Chondrocyte (in vitro differentiated cells): Measurements from ENCODE around the gene MBD1. TPM values are rescaled to one million over a fixed set of nuclear protein-coding genes. Genes with fewer than 3 reads are reported as not detected.

Experiments used
- DNase-seq: peaks from one replicate; pipeline ENCODE4 v3.0.0; 2021; ENCODE audit warnings: mixed read lengths, low spot score
- H3K27ac Mint-ChIP-seq: one replicate; pipeline ENCODE4 v1.8.0; 2021; ENCODE audit warnings: mild to moderate bottlenecking, moderate library complexity, mixed read lengths; ENCODE audit not compliant: unreplicated experiment
- H3K27me3 Mint-ChIP-seq: 2 replicates; pipeline ENCODE4 v1.8.0; 2021; ENCODE audit warnings: low read depth, mixed read lengths
- H3K36me3 Mint-ChIP-seq: 2 replicates; pipeline ENCODE4 v1.8.0; 2021; ENCODE audit warnings: low read depth, mixed read lengths
- H3K4me1 Mint-ChIP-seq: 2 replicates; pipeline ENCODE4 v1.8.0; 2021; ENCODE audit warnings: low read depth, mild to moderate bottlenecking, mixed read lengths
- H3K4me3 Mint-ChIP-seq: one replicate; pipeline ENCODE4 v1.8.0; 2021; ENCODE audit warnings: mild to moderate bottlenecking, moderate library complexity, mixed read lengths; ENCODE audit not compliant: unreplicated experiment
- H3K9me3 Mint-ChIP-seq: 2 replicates; pipeline ENCODE4 v1.8.0; 2021; ENCODE audit warnings: low read depth, mixed read lengths
- total RNA-seq: library from RNA; stranded (reverse); gene quantifications from 3 replicates; pipeline ENCODE4 v1.2.1, GENCODE V29; 2021
- TF ChIP-seq, protein P1 (sequence below): fragments of 200-600 bp; sonication (generic); IDR thresholded peaks from 2 replicates; pipeline ENCODE4 v1.5.0; 2021; ENCODE audit warnings: antibody characterized with exemption, mild to moderate bottlenecking, moderate library complexity

The MBD1 gene
- total RNA-seq, 1 donor from 2014 or later = 62.0 TPM

DNA sequence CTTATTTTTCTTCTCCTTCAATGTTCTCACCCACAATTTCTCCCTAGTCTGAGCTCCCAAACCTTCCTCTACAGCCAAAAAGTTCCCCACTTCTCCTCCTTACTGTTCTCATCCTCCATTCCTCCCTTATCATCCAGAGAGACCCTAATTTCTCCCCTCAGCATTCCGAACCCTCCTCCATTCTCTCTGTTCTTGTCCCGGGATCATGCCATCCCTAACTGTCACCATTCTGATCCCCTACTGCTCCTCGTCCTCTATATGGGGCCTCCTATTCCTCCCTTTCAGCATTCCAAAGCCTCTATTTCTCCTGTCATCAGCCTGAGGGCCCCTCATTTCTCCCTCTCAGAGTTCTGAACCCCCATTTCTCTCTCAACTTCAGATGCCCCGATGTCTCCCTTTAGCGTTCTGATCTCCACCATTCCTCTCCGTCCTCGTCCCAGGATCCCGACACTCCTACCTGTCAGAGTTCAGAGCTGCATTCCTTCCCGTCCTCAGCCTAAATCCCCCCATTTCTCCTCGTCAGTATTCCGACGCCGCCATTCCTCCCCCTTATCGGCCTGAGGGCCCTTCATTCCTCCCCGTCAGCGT lies 522 bp downstream of the MBD1 start:
- H3K27me3 Mint-ChIP-seq = no peaks in the 10 kb centered on the region
- peak overlapping the region; percentile 83 for H3K27ac Mint-ChIP-seq
- DNase-seq = no peak
- H3K4me1 Mint-ChIP-seq = peaks cover 43% of the 10 kb centered on the region
- TF ChIP-seq, protein P1, sequence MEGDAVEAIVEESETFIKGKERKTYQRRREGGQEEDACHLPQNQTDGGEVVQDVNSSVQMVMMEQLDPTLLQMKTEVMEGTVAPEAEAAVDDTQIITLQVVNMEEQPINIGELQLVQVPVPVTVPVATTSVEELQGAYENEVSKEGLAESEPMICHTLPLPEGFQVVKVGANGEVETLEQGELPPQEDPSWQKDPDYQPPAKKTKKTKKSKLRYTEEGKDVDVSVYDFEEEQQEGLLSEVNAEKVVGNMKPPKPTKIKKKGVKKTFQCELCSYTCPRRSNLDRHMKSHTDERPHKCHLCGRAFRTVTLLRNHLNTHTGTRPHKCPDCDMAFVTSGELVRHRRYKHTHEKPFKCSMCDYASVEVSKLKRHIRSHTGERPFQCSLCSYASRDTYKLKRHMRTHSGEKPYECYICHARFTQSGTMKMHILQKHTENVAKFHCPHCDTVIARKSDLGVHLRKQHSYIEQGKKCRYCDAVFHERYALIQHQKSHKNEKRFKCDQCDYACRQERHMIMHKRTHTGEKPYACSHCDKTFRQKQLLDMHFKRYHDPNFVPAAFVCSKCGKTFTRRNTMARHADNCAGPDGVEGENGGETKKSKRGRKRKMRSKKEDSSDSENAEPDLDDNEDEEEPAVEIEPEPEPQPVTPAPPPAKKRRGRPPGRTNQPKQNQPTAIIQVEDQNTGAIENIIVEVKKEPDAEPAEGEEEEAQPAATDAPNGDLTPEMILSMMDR = no peak
- peaks cover 27% of the 10 kb centered on the region for H3K36me3 Mint-ChIP-seq
- H3K4me3 Mint-ChIP-seq = peak overlapping the region; percentile 95
- H3K9me3 Mint-ChIP-seq = no peaks in the 10 kb centered on the region

GRCh38 chr18:50279752-50280151 lies 1.6 kb downstream of the MBD1 start:
- Mint-ChIP-seq H3K9me3 (no peaks in the 10 kb centered on the region), H3K27ac (peak overlapping the region; percentile 83), H3K36me3 (peaks cover 34% of the 10 kb centered on the region), H3K4me3 (peak overlapping the region; percentile 95), H3K4me1 (peaks cover 43% of the 10 kb centered on the region), H3K27me3 (no peaks in the 10 kb centered on the region)
- no peak for DNase-seq
- TF ChIP-seq, protein P1 = no peak

- no peak overlapping the region for H3K4me3 Mint-ChIP-seq
These were observed 3.4 kb downstream of the MBD1 start for GRCh38 chr18:50277942-50278341.

DNA sequence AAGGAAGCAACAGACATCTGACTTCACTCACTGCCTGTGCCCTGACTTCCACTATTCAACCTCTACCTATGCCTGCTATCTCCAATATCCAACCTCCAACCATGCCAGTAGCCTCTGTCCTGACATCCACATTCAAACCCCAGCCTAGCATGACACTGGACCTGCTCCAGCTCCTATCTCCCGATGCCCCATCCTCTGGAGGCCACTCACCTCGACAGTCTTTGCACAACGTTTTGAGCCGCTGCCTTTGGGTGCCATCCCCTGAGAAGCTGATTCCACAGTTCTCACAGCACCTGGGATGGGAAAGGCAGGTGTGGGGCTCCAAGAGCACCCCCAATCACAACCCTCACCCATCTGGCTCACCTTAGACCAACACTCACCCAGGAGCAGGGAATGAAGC lies 4.9 kb downstream of the MBD1 start:
- TF ChIP-seq, protein P1 = no peak
- no peak overlapping the region for H3K4me3 Mint-ChIP-seq
- no peak for DNase-seq
- peaks cover 45% of the 10 kb centered on the region for H3K36me3 Mint-ChIP-seq
- H3K4me1 Mint-ChIP-seq = peaks cover 30% of the 10 kb centered on the region
- H3K27me3 Mint-ChIP-seq = no peaks in the 10 kb centered on the region
- H3K27ac Mint-ChIP-seq = no peak overlapping the region
- no peaks in the 10 kb centered on the region for H3K9me3 Mint-ChIP-seq

More at GRCh38 chr18:50277942-50278341, 3.4 kb downstream of the MBD1 start:
- Mint-ChIP-seq H3K4me1 (peaks cover 37% of the 10 kb centered on the region), H3K27me3 (no peaks in the 10 kb centered on the region), H3K9me3 (no peaks in the 10 kb centered on the region), H3K36me3 (peaks cover 35% of the 10 kb centered on the region), H3K27ac (peak overlapping the region; percentile 6)
- TF ChIP-seq, protein P1 = no peak
- no peak for DNase-seq

GRCh38 chr18:50275503-50276036 lies 5.8 kb downstream of the MBD1 start:
- DNase-seq = no peak

More at GRCh38 chr18:50275503-50276036, 5.8 kb downstream of the MBD1 start:
- H3K27ac Mint-ChIP-seq = no peak overlapping the region
- H3K4me3 Mint-ChIP-seq = no peak overlapping the region
- H3K27me3 Mint-ChIP-seq = no peaks in the 10 kb centered on the region
- TF ChIP-seq, protein P1 = no peak
- H3K9me3 Mint-ChIP-seq = no peaks in the 10 kb centered on the region
- H3K36me3 Mint-ChIP-seq = peaks cover 48% of the 10 kb centered on the region
- H3K4me1 Mint-ChIP-seq = peaks cover 23% of the 10 kb centered on the region
